ENCODE data around the gene THBS3.
"Not testable (repeated sequence)": the region's sequence is repeated elsewhere in the genome, so short reads cannot be mapped to it uniquely, and the experiment has no call there.

Gene THBS3

GRCh38 chr1:155207806-155208540 is at the start of gene THBS3:
THBS3 (minus strand) TSS chr1:155207897; CDS start chr1:155207876, 21 bp downstream.
- no peak for DNase-seq (ENCODE audit: low read depth in 4 of 4, low spot score in 1 of 4)

- DNase-seq (ENCODE audit: low read depth in 4 of 4, low spot score in 1 of 4): no peak
Observed at GRCh38 chr1:155256058-155256852, 48.6 kb upstream of the THBS3 start.

- DNase-seq (ENCODE audit: low read depth in 4 of 4, low spot score in 1 of 4): peak in 3 of 4 experiments; percentile 70 to 77 (median 74)
Observed at GRCh38 chr1:155255243-155256007, 47.7 kb upstream of the THBS3 start, which contains the start of gene ENTREP3. ENTREP3 (minus strand) TSS chr1:155255483; CDS start chr1:155254877, 606 bp downstream.

GRCh38 chr1:155254714-155255242 is 47.1 kb upstream of the THBS3 start:
- DNase-seq (ENCODE audit: low read depth in 4 of 4, low spot score in 1 of 4): no peak

GRCh38 chr1:155254228-155254713 is 46.6 kb upstream of the THBS3 start:
- DNase-seq (ENCODE audit: low read depth in 4 of 4, low spot score in 1 of 4): no peak

- DNase-seq (ENCODE audit: low read depth in 4 of 4, low spot score in 1 of 4): no peak
Observed at GRCh38 chr1:155253797-155254196, 46.1 kb upstream of the THBS3 start.

GRCh38 chr1:155253208-155253607 is 45.5 kb upstream of the THBS3 start:
- no peak for DNase-seq (ENCODE audit: low read depth in 4 of 4, low spot score in 1 of 4)

GRCh38 chr1:155251566-155251965 is 43.9 kb upstream of the THBS3 start:
- no peak for DNase-seq (ENCODE audit: low read depth in 4 of 4, low spot score in 1 of 4)

- peak; percentile 93 to 97 (median 96) for DNase-seq (ENCODE audit: low read depth in 4 of 4, low spot score in 1 of 4)
Observed at GRCh38 chr1:155250633-155251449, 43.1 kb upstream of the THBS3 start.

- DNase-seq (ENCODE audit: low read depth in 4 of 4, low spot score in 1 of 4): no peak
Observed at GRCh38 chr1:155250246-155250632, 42.5 kb upstream of the THBS3 start.

GRCh38 chr1:155247667-155248553 is 40.2 kb upstream of the THBS3 start:
- DNase-seq (ENCODE audit: low read depth in 4 of 4, low spot score in 1 of 4): no peak

- not testable (repeated sequence) for DNase-seq (ENCODE audit: low read depth in 4 of 4, low spot score in 1 of 4)
Observed at GRCh38 chr1:155246796-155247195, 39.1 kb upstream of the THBS3 start.

GRCh38 chr1:155245163-155245524 is 37.4 kb upstream of the THBS3 start:
- DNase-seq (ENCODE audit: low read depth in 4 of 4, low spot score in 1 of 4): no peak

GRCh38 chr1:155244368-155245162 is 36.9 kb upstream of the THBS3 start:
- peak; percentile 73 to 96 (median 80) for DNase-seq (ENCODE audit: low read depth in 4 of 4, low spot score in 1 of 4)

GRCh38 chr1:155242805-155243358 is 35.2 kb upstream of the THBS3 start:
- no peak for DNase-seq (ENCODE audit: low read depth in 4 of 4, low spot score in 1 of 4)

- DNase-seq (ENCODE audit: low read depth in 4 of 4, low spot score in 1 of 4): no peak
Observed at GRCh38 chr1:155241841-155242264, 34.2 kb upstream of the THBS3 start.

- DNase-seq (ENCODE audit: low read depth in 4 of 4, low spot score in 1 of 4): peak in 2 of 4 experiments; percentile 45 to 50
Observed at GRCh38 chr1:155241069-155241679, 33.5 kb upstream of the THBS3 start.

GRCh38 chr1:155236451-155236850 is 28.8 kb upstream of the THBS3 start:
- no peak for DNase-seq (ENCODE audit: low read depth in 4 of 4, low spot score in 1 of 4)
